K562 (cell line): ENCODE measurements around the gene NRARP. TPM values are rescaled to one million over a fixed set of nuclear protein-coding genes. Genes with fewer than 3 reads are reported as not detected.

Experiments
- ATAC-seq: fragments of 200-7000 bp; cut with Tn5 transposase; 3 replicates; pipeline ENCODE4 v1.9.1; 2020; ENCODE audit warnings: moderate library complexity
- BruUV-seq: library from RNA; stranded (reverse); fragments of 400-500 nt; replicated peaks from 2 replicates; lab custom pipeline; 2021; lab: Mats Ljungman, UMichigan
- CTCF ChIA-PET: fragments of 300-600 bp; formaldehyde crosslinking; extraction: SDS; loops from one replicate; lab custom pipeline; 2021; ENCODE audit warnings: low intra/inter-chr PET ratio; lab: Yijun Ruan, JAX
- POLR2A ChIA-PET: fragments of 300-600, 350-650 bp; sonication (Branson Sonifier 250); formaldehyde crosslinking; extraction: SDS; loops from one replicate; lab custom pipeline; 2021; ENCODE audit warnings: antibody characterized with exemption, inconsistent platforms; lab: Yijun Ruan, JAX
- DNase-seq, 4 experiments: peaks; one replicate each; pipeline versions ENCODE4 v3.0.0 to v3.0.0-alpha.2; 2011 to 2018; ENCODE audit warnings: low spot score in 3 of 4, mixed read lengths in 3 of 4; ENCODE audit errors: extremely low read depth in 1 of 4
- FAIRE-seq: peaks from 2 replicates; lab custom pipeline; 2011; peaks lifted over from hg19 to GRCh38; lab: Jason Lieb, UNC
- H2AFZ ChIP-seq: 2 replicates; pipeline ENCODE4 v1.6.0; 2011; ENCODE audit warnings: low read depth, low read length, control low read depth, inconsistent platforms
- H3K27ac ChIP-seq: fragments of 200-600 bp; 3 replicates; pipeline ENCODE4 v1.8.0; 2011; ENCODE audit warnings: low read depth, mild to moderate bottlenecking, control low read depth, inconsistent platforms, low read length, moderate library complexity, mixed read lengths; ENCODE audit errors: extremely low read depth
- H3K27me3 ChIP-seq, 2 experiments: fragments of 300-600 bp in 1 of 2; 2 replicates in 1 of 2; 3 replicates in 1 of 2; pipeline versions ENCODE4 v1.6.0 to v1.8.0; 2011; ENCODE audit warnings: inconsistent platforms in 2 of 2, low read length in 2 of 2, mild to moderate bottlenecking in 1 of 2, mixed read lengths in 1 of 2, moderate library complexity in 1 of 2; ENCODE audit not compliant: control insufficient read depth in 2 of 2, insufficient read depth in 2 of 2
- H3K36me3 ChIP-seq: fragments of 300-600 bp; 3 replicates; pipeline ENCODE4 v1.8.0; 2011; ENCODE audit warnings: mild to moderate bottlenecking, low read length, inconsistent platforms; ENCODE audit not compliant: control insufficient read depth, insufficient read depth
- H3K4me1 ChIP-seq, 2 experiments: fragments of 200-600 bp in 1 of 2; replicated peaks in 1 of 2; 2 replicates in 1 of 2; 3 replicates in 1 of 2; pipeline versions ENCODE4 v1.5.1 to v1.8.0; 2011; ENCODE audit warnings: inconsistent platforms in 2 of 2, low read length in 2 of 2, mild to moderate bottlenecking in 1 of 2, mixed read lengths in 1 of 2, moderate library complexity in 1 of 2; ENCODE audit not compliant: control insufficient read depth in 2 of 2, insufficient read depth in 2 of 2
- H3K4me2 ChIP-seq: 2 replicates; pipeline ENCODE4 v1.6.1; 2011; ENCODE audit warnings: low read length, control low read depth, inconsistent platforms, mixed read lengths; ENCODE audit not compliant: insufficient read depth
- H3K4me3 ChIP-seq: fragments of 200-600 bp; sonication (generic), shearing (Covaris generic); 2 replicates; pipeline ENCODE4 v1.5.1; 2016; ENCODE audit warnings: control low read depth, inconsistent platforms
- H3K79me2 ChIP-seq: fragments of 200-600 bp; 3 replicates; pipeline ENCODE4 v1.8.0; 2011; ENCODE audit warnings: low read length, inconsistent platforms; ENCODE audit not compliant: control insufficient read depth, insufficient read depth
- H3K9ac ChIP-seq, 2 experiments: 2 replicates each; pipeline versions ENCODE4 v1.6.0 to v1.6.1; 2011; ENCODE audit warnings: low read depth in 2 of 2, low read length in 2 of 2, control low read depth in 1 of 2, inconsistent platforms in 1 of 2, mild to moderate bottlenecking in 1 of 2, mixed read lengths in 1 of 2; ENCODE audit not compliant: insufficient read depth in 1 of 2
- H3K9me1 ChIP-seq: one replicate; pipeline ENCODE4 v1.6.0; 2011; ENCODE audit warnings: inconsistent platforms, mild to moderate bottlenecking, low read length, moderate library complexity; ENCODE audit not compliant: control insufficient read depth, insufficient read depth
- H3K9me3 ChIP-seq: replicated peaks from 2 replicates; pipeline ENCODE4 v1.5.1; 2011; ENCODE audit warnings: low read depth, low read length, inconsistent platforms; ENCODE audit not compliant: control insufficient read depth, insufficient read depth
- H4K20me1 ChIP-seq: replicated peaks from 2 replicates; pipeline ENCODE4 v1.6.1; 2011; ENCODE audit warnings: low read length, inconsistent platforms, mixed read lengths; ENCODE audit not compliant: control insufficient read depth, insufficient read depth
- BHLHE40 ChIP-seq: IDR thresholded peaks from 2 replicates; pipeline ENCODE4 v1.6.1; 2011; ENCODE audit warnings: low read length, improper control_type of control experiment
- DDX20 ChIP-seq: fragments of 450-650 bp; IDR thresholded peaks from 2 replicates; pipeline ENCODE4 v1.6.1; 2016; ENCODE audit warnings: missing genetic modification characterization, low read depth, mild to moderate bottlenecking, missing compliant biosample characterization, moderate library complexity
- HOXB6 ChIP-seq: fragments of 250-450 bp; sonication (Bioruptor Pico); IDR thresholded peaks from 2 replicates; pipeline ENCODE4 v1.5.1; 2022; ENCODE audit warnings: mild to moderate bottlenecking, borderline replicate concordance
- KLF10 ChIP-seq: fragments of 250-450 bp; sonication (Bioruptor Pico); IDR thresholded peaks from 2 replicates; pipeline ENCODE4 v1.6.1; 2021; ENCODE audit warnings: matching md5 sums
- SMAD4 ChIP-seq: fragments of 250-450 bp; sonication (Bioruptor Pico); conservative IDR thresholded peaks from 2 replicates; pipeline ENCODE4 v1.8.0; 2021; ENCODE audit warnings: inconsistent platforms, mild to moderate bottlenecking, moderate library complexity
- WGBS: fragments of 100-300 bp; shearing (Covaris generic); methylation state at CpG from one replicate; pipeline ENCODE4 v1.1.6; 2016; ENCODE audit warnings: low coverage, mixed read lengths; ENCODE audit not compliant: insufficient coverage; ENCODE audit errors: missing lambda C conversion rate; 5-methylcytosine and 5-hydroxymethylcytosine counted together
- in situ Hi-C: fragments of 300-500 bp; cut with MboI; formaldehyde crosslinking; loops from 4 replicates; pipeline ENCODE4 v1.15.0; 2018; ENCODE audit warnings: inconsistent platforms, mixed read lengths
- intact Hi-C: fragments of 100-400 bp; cut with micrococcal nuclease; formaldehyde crosslinking; loops from 2 replicates; pipeline ENCODE4 v1.14.2; 2022
- polyA plus RNA-seq, 8 experiments: library from polyadenylated mRNA; depleted of rRNA in 4 of 8; stranded (reverse) in 5 of 8; unstranded in 3 of 8; fragments of >200 nt; fragmentation: Nextera tagmentation in 2 of 8; fragmentation: Illumina TruSeq in 1 of 8; extraction: Ambion mirVana in 2 of 8; extraction: Trizol in 1 of 8; gene quantifications; 2 replicates each; pipeline versions ENCODE4 v1.2.1 to v1.2.3, GENCODE V29; 2011 to 2014; ENCODE audit warnings: inconsistent platforms in 1 of 8, missing spikeins in 1 of 8
- total RNA-seq, 7 experiments: library from RNA; depleted of rRNA in 6 of 7; stranded (reverse); fragments of >200 nt in 6 of 7; fragmentation: Illumina TruSeq in 2 of 7; extraction: Trizol in 2 of 7; gene quantifications; 2 replicates each; pipeline versions ENCODE4 v1.2.1 to v1.2.3, GENCODE V29; 2011 to 2021; ENCODE audit warnings: low replicate concordance in 1 of 7
- TF ChIP-seq, protein P1 (sequence below): fragments of 450-650 bp; formaldehyde crosslinking; IDR thresholded peaks from 2 replicates; pipeline ENCODE4 v1.4.0; 2020; ENCODE audit warnings: mild to moderate bottlenecking, moderate library complexity
- TF ChIP-seq, protein P2 (sequence below): sonication (generic); formaldehyde crosslinking; IDR thresholded peaks from 2 replicates; pipeline ENCODE4 v1.5.0; 2020; ENCODE audit warnings: missing genetic modification reagents

NRARP gene
- total and polyA plus RNA-seq, 9 of the 15 experiments (the other 6 are each of a cell fraction or from before 2014, with no cell fraction given), result 2.0 to 24.5 (median 7.2) TPM; not detected in 2

DNA sequence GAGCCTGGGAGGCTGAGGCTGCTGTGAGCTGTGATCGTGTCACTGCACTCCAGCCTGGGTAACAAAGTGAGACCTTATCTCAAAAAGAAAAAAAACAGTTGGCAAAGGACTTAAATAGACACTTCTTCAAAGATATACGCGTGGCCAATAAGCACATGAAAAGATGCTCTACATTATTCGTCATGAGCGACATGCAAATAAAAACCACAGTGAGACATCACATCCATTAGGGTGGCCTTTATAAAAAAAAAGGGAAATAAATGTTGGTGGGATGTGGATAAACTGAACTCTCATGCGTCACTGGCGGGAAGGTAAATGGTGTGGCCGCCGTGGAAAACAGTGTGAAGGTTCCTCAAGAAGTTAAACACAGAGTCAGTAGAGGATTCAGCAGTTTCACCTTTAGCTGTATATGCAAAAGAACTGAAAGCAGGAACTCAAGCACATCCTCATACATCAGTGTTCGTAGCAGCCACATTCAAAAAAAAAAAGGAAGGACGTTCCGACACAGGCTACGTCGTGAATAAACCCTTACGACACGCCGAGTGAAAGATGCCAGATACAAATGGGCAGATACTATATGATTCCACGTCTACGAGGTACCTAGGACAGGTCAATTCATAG, 24.5 kb upstream of the NRARP start (continued):
- TF ChIP-seq, protein P1, sequence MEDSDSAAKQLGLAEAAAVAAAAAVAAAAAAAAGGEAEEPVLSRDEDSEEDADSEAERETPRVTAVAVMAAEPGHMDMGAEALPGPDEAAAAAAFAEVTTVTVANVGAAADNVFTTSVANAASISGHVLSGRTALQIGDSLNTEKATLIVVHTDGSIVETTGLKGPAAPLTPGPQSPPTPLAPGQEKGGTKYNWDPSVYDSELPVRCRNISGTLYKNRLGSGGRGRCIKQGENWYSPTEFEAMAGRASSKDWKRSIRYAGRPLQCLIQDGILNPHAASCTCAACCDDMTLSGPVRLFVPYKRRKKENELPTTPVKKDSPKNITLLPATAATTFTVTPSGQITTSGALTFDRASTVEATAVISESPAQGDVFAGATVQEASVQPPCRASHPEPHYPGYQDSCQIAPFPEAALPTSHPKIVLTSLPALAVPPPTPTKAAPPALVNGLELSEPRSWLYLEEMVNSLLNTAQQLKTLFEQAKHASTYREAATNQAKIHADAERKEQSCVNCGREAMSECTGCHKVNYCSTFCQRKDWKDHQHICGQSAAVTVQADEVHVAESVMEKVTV (CRISPR knock-in tag), result no peak
- TF ChIP-seq, protein P2, sequence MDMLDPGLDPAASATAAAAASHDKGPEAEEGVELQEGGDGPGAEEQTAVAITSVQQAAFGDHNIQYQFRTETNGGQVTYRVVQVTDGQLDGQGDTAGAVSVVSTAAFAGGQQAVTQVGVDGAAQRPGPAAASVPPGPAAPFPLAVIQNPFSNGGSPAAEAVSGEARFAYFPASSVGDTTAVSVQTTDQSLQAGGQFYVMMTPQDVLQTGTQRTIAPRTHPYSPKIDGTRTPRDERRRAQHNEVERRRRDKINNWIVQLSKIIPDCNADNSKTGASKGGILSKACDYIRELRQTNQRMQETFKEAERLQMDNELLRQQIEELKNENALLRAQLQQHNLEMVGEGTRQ (CRISPR knock-in tag), result no peak

DNA sequence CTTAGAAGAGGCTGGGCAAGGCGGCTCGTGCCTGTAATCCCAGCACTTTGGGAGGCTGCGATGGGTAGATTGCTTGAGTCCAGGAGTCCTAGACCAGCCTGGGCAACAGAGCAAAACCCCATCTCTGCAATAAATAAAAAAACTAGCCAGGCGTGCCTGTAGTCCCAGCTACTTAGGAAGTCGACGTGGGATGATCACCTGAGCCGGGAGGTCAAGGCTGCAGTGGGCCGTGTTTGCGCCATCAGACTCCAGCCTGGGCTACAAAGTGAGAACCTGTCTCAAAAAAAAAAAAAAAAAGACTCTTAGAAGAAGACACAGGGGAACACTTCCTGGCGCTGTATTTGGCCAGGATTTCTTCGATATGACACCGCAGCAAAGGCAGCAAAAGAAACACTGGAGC, 23.7 kb upstream of the NRARP start:
- in situ Hi-C loops, result no loop called here
- ChIA-PET POLR2A (interaction anchor here (0.6 kb wide), 1 partner anchor 269 kb away, joined by 3 read pairs; no protein-coding TSS in a partner anchor), CTCF (no interaction called here)
- H3K79me2 ChIP-seq, result no peaks in the 10 kb centered on the region
- FAIRE-seq (no peak), DNase-seq (no peak), ATAC-seq (no peak)
- no peak for TF ChIP-seq BHLHE40
- TF ChIP-seq DDX20, result no peak
- no peak for TF ChIP-seq KLF10 (CRISPR knock-in tag)
- TF ChIP-seq HOXB6 (CRISPR knock-in tag), result no peak
- TF ChIP-seq SMAD4 (CRISPR knock-in tag), result no peak
- no peak overlapping the region for H3K4me3 ChIP-seq
- peaks cover 0 to 10% of the 10 kb centered on the region in 2 experiments; a peak in 1 of 5 replicates for H3K4me1 ChIP-seq
- no peak overlapping the region for H2AFZ ChIP-seq
- no peak overlapping the region for H3K4me2 ChIP-seq
- H4K20me1 ChIP-seq, result no peaks in the 10 kb centered on the region
- H3K9me3 ChIP-seq, result no peaks in the 10 kb centered on the region; the same call in 1 of the 2 replicates
- H3K27me3 ChIP-seq, result peaks cover 10 to 23% of the 10 kb centered on the region in 2 experiments; a peak in 3 of 5 replicates
- intact Hi-C loops, result no loop called here
- no peak overlapping the region for H3K27ac ChIP-seq
- no peaks in the 10 kb centered on the region for H3K36me3 ChIP-seq
- 17% methylated on average over 12 of the region's 12 CpGs for WGBS
- BruUV-seq, result no TSS peak
- no peaks in the 10 kb centered on the region for H3K9me1 ChIP-seq
- no peak overlapping the region for H3K9ac ChIP-seq
